ENCODE results near the gene TRIM33. TPM values are rescaled to one million over a fixed set of nuclear protein-coding genes. Genes with fewer than 3 reads are reported as not detected.
A peak's percentile ranks its signal among the peaks of the same experiment; 100 is the strongest.

TRIM33 gene
- total and polyA plus RNA-seq, 2 of the 13 experiments (the other 11 are each of a cell fraction or from before 2014, with no cell fraction given), result 35.5 to 42.2 TPM

GRCh38 chr1:114435088-114435715 is 75.8 kb downstream of the TRIM33 start (continued):
- no peak for TF ChIP-seq ZNF605 (CRISPR knock-in tag; IDR thresholded peaks at IDR 0.05)
- TF ChIP-seq SNAPC5 (CRISPR knock-in tag; IDR thresholded peaks at IDR 0.05; ENCODE audit: borderline replicate concordance), result no peak
- TF ChIP-seq HNF4G (IDR thresholded peaks at IDR 0.05; ENCODE audit: borderline replicate concordance, low read depth, low read length), result peak; percentile 40; the same call in 1 of the 2 replicates
- no peak for TF ChIP-seq HNF4G (CRISPR knock-in tag; IDR thresholded peaks at IDR 0.05; ENCODE audit: borderline replicate concordance, low read depth)
- TF ChIP-seq RARG (CRISPR knock-in tag; IDR thresholded peaks at IDR 0.05; ENCODE audit: low read depth), result no peak
- TF ChIP-seq BORCS8-MEF2B (CRISPR knock-in tag; IDR thresholded peaks at IDR 0.05), result no peak
- TF ChIP-seq MAFK (conservative IDR thresholded peaks at IDR 0.05 in 1 of 2, IDR thresholded peaks at IDR 0.05 in 1 of 2; ENCODE audit: low read length in 2 of 2), result peak; percentile 73 to 92
- TF ChIP-seq HOXA9 (CRISPR knock-in tag; IDR thresholded peaks at IDR 0.05; ENCODE audit: borderline replicate concordance), result no peak
- TF ChIP-seq AGO1 (IDR thresholded peaks at IDR 0.05; ENCODE audit: low read depth, low read length, poor library complexity, severe bottlenecking), result no peak
- TF ChIP-seq KDM6A (CRISPR knock-in tag; IDR thresholded peaks at IDR 0.05; ENCODE audit: low read depth), result no peak
- TF ChIP-seq NFKBIZ (CRISPR knock-in tag; IDR thresholded peaks at IDR 0.05), result no peak
- TF ChIP-seq MYPOP (CRISPR knock-in tag; IDR thresholded peaks at IDR 0.05), result no peak
- no peak for TF ChIP-seq AFF4 (CRISPR knock-in tag; IDR thresholded peaks at IDR 0.05)
- TF ChIP-seq PAXIP1 (CRISPR knock-in tag; conservative IDR thresholded peaks at IDR 0.05), result peak; percentile 79
- TF ChIP-seq TCF12 (IDR thresholded peaks at IDR 0.05), result no peak
- no peak for TF ChIP-seq TCF12 (CRISPR knock-in tag; IDR thresholded peaks at IDR 0.05)
- TF ChIP-seq ZNF101 (CRISPR knock-in tag; IDR thresholded peaks at IDR 0.05; ENCODE audit: borderline replicate concordance, low read depth), result no peak
- no peak for TF ChIP-seq ZNF225 (CRISPR knock-in tag; IDR thresholded peaks at IDR 0.05)
- TF ChIP-seq GTF2F1 (IDR thresholded peaks at IDR 0.05; ENCODE audit: low read length), result no peak
- no peak for TF ChIP-seq PTBP1 (IDR thresholded peaks at IDR 0.05; ENCODE audit: low read depth, low read length, poor library complexity, severe bottlenecking)
- no peak for TF ChIP-seq BRF2 (CRISPR knock-in tag; IDR thresholded peaks at IDR 0.05)
